Fibroblast of lung (primary cell): ENCODE measurements around the gene HOXB6. TPM values are rescaled to one million over a fixed set of nuclear protein-coding genes. Genes with fewer than 3 reads are reported as not detected.
A peak's percentile ranks its signal among the peaks of the same experiment; 100 is the strongest.

ENCODE experiments used
- DNase-seq, 2 donors: peaks; one replicate each; pipeline versions ENCODE4 v3.0.0 to v3.0.0-alpha.2; 2010; ENCODE audit warnings: low read depth in 2 of 2
- H2AFZ ChIP-seq: 2 replicates; pipeline ENCODE4 v1.5.1; 2012; ENCODE audit warnings: low read length, control low read depth, inconsistent platforms
- H3K27ac ChIP-seq: 2 replicates; pipeline ENCODE4 v1.5.1; 2011; ENCODE audit warnings: low read length, control low read depth; ENCODE audit not compliant: insufficient read depth
- H3K27me3 ChIP-seq: 2 replicates; pipeline ENCODE4 v1.5.1; 2011; ENCODE audit warnings: mild to moderate bottlenecking, low read length; ENCODE audit not compliant: control insufficient read depth, insufficient read depth
- H3K36me3 ChIP-seq: 2 replicates; pipeline ENCODE4 v1.5.1; 2011; ENCODE audit warnings: low read length; ENCODE audit not compliant: control insufficient read depth, insufficient read depth
- H3K4me1 ChIP-seq: 2 replicates; pipeline ENCODE4 v1.5.1; 2011; ENCODE audit warnings: low read length; ENCODE audit not compliant: control insufficient read depth, insufficient read depth; ENCODE audit errors: extremely low read depth
- H3K4me2 ChIP-seq: 2 replicates; pipeline ENCODE4 v1.5.1; 2011; ENCODE audit warnings: low read length, control low read depth; ENCODE audit not compliant: insufficient read depth; ENCODE audit errors: extremely low read depth
- H3K4me3 ChIP-seq, 4 experiments: fragments of 200-600 bp in 1 of 4; sonication (generic) in 1 of 4; replicated peaks in 1 of 4; 2 replicates each; pipeline ENCODE4 v1.5.1; 2011 to 2016; ENCODE audit warnings: low read length in 4 of 4, low read depth in 3 of 4, mild to moderate bottlenecking in 3 of 4, control low read depth in 2 of 4, inconsistent platforms in 1 of 4, mixed read lengths in 1 of 4; ENCODE audit not compliant: insufficient read depth in 1 of 4; ENCODE audit errors: control extremely low read depth in 1 of 4
- H3K79me2 ChIP-seq: 2 replicates; pipeline ENCODE4 v1.5.1; 2012; ENCODE audit warnings: mild to moderate bottlenecking, low read length, inconsistent platforms; ENCODE audit not compliant: control insufficient read depth, insufficient read depth
- H3K9ac ChIP-seq: 2 replicates; pipeline ENCODE4 v1.5.1; 2011; ENCODE audit warnings: mild to moderate bottlenecking, low read length, control low read depth; ENCODE audit not compliant: insufficient read depth
- H3K9me3 ChIP-seq: 2 replicates; pipeline ENCODE4 v1.5.1; 2012; ENCODE audit warnings: low read depth, low read length; ENCODE audit not compliant: control insufficient read depth, insufficient read depth
- H4K20me1 ChIP-seq: 2 replicates; pipeline ENCODE4 v1.5.1; 2011; ENCODE audit warnings: low read length; ENCODE audit not compliant: control insufficient read depth, insufficient read depth; ENCODE audit errors: extremely low read depth
- CTCF ChIP-seq, 2 donors: IDR thresholded peaks in 1 of 2; conservative IDR thresholded peaks in 1 of 2; 1 replicate in 1 of 2; 2 replicates in 1 of 2; pipeline ENCODE4 v1.5.1; 2011 to 2012; ENCODE audit warnings: low read length in 2 of 2, control low read depth in 1 of 2, inconsistent platforms in 1 of 2, low read depth in 1 of 2, mild to moderate bottlenecking in 1 of 2
- EZH2 ChIP-seq: IDR thresholded peaks from 2 replicates; pipeline ENCODE4 v1.5.1; 2012; ENCODE audit warnings: low read length, control low read depth, mild to moderate bottlenecking; ENCODE audit errors: missing control alignments
- polyA plus RNA-seq, 2 donors: library from polyadenylated mRNA; depleted of rRNA in 1 of 2; stranded (reverse) in 1 of 2; unstranded in 1 of 2; fragments of >200 nt; gene quantifications; 2 replicates each; pipeline ENCODE4 v1.2.1, GENCODE V29; 2011 to 2012; ENCODE audit warnings: missing spikeins in 1 of 2
- total RNA-seq: library from RNA; depleted of rRNA; stranded (reverse); fragments of >200 nt; gene quantifications from 2 replicates; pipeline ENCODE4 v1.2.1, GENCODE V29; 2014

HOXB6 gene
- total and polyA plus RNA-seq, 2 donors (not counting 1 experiment from before 2014, with no cell fraction given): 16.2 to 28.9 TPM

DNA sequence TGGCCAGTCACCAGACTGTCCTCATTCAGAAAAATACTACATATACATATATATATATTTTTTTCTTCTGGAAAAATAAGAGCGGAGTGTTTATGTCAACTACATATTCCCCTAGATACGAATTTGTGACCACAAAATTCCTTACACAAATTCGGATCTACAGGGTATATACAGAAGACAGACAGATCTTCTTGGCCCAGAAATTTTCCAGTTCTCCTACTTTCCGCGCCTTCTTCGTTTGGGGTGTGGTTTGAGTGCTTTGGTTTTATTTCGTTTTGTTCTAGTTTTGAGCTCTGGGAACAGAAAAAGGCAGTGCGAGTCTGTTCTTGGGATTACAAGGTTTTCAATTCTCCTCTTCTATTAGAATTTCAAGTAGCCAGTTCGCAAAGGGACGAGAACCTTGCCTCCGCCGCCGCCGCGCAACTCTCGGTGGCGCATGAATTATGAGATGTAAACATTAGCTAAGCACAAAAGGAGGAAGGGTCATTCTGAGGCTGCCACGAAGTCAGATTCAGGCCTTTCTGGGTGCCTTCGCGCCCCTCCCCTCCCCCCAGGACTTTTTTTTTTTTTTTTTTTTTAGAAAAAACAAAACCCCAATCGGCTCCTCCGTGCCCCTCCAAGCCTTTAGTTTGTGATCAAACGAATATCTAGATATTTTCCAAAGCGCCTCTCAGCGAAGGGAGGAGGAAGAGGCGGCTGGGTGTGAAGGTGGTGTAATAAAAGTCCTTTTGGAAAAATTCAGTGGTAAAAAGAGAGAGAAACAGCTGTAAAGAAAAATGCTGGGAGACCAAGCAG lies 24.8 kb downstream of the HOXB6 start:
- H3K4me3 ChIP-seq: peak overlapping the region; percentile 80 to 98 (median 84)
- H4K20me1 ChIP-seq: no peaks in the 10 kb centered on the region
- peaks cover 4% of the 10 kb centered on the region for H3K36me3 ChIP-seq
- peak overlapping the region; percentile 98 for H3K9ac ChIP-seq
- peak overlapping the region; percentile 99 for H3K4me2 ChIP-seq
- DNase-seq: peak; percentile 55 to 95
- peaks cover 15% of the 10 kb centered on the region for H3K4me1 ChIP-seq
- no peaks in the 10 kb centered on the region for H3K27me3 ChIP-seq
- peaks cover 99% of the 10 kb centered on the region for H3K79me2 ChIP-seq
- peak overlapping the region; percentile 98 for H3K27ac ChIP-seq
- no peaks in the 10 kb centered on the region for H3K9me3 ChIP-seq
- no peak for TF ChIP-seq CTCF (conservative IDR thresholded peaks at IDR 0.05 in 1 of 2, IDR thresholded peaks at IDR 0.05 in 1 of 2; ENCODE audit: low read depth in 1 of 2, low read length in 2 of 2)
- no peak for TF ChIP-seq EZH2
- H2AFZ ChIP-seq: no peak overlapping the region

GRCh38 chr17:48579471-48579759 lies 25.4 kb downstream of the HOXB6 start:
- Histone ChIP-seq H3K4me1 (peaks cover 15% of the 10 kb centered on the region), H3K36me3 (peaks cover 4% of the 10 kb centered on the region), H3K9ac (peak overlapping the region; percentile 73), H3K27ac (peak overlapping the region; percentile 98), H4K20me1 (no peaks in the 10 kb centered on the region), H2AFZ (no peak overlapping the region), H3K4me2 (peak overlapping the region; percentile 99), H3K27me3 (no peaks in the 10 kb centered on the region), H3K79me2 (peaks cover 99% of the 10 kb centered on the region), H3K4me3 (peak overlapping the region; percentile 80 to 98 (median 84)), H3K9me3 (no peaks in the 10 kb centered on the region)
- no peak for TF ChIP-seq EZH2
- no peak for TF ChIP-seq CTCF (conservative IDR thresholded peaks at IDR 0.05 in 1 of 2, IDR thresholded peaks at IDR 0.05 in 1 of 2; ENCODE audit: low read depth in 1 of 2, low read length in 2 of 2)
- DNase-seq: no peak

GRCh38 chr17:48578616-48579470 lies 25.9 kb downstream of the HOXB6 start:
- no peaks in the 10 kb centered on the region for H4K20me1 ChIP-seq
- peaks cover 99% of the 10 kb centered on the region for H3K79me2 ChIP-seq
- H3K9me3 ChIP-seq: no peaks in the 10 kb centered on the region
- peak overlapping the region; percentile 73 for H3K9ac ChIP-seq
- H3K27ac ChIP-seq: peak overlapping the region; percentile 98
- peak; percentile 37 to 74 for DNase-seq
- peak in 1 of 2 donors; percentile 7 for TF ChIP-seq CTCF (conservative IDR thresholded peaks at IDR 0.05 in 1 of 2, IDR thresholded peaks at IDR 0.05 in 1 of 2; ENCODE audit: low read depth in 1 of 2, low read length in 2 of 2)
- TF ChIP-seq EZH2: no peak
- H2AFZ ChIP-seq: no peak overlapping the region
- no peaks in the 10 kb centered on the region for H3K27me3 ChIP-seq
- peak overlapping the region; percentile 80 to 98 (median 84) for H3K4me3 ChIP-seq
- peak overlapping the region; percentile 99 for H3K4me2 ChIP-seq
- peaks cover 11% of the 10 kb centered on the region for H3K4me1 ChIP-seq
- H3K36me3 ChIP-seq: peaks cover 4% of the 10 kb centered on the region
